H9 (cell line): ENCODE results near the gene HLTF. TPM values are rescaled to one million over a fixed set of nuclear protein-coding genes. Genes with fewer than 3 reads are reported as not detected.

Experiments used
- DNase-seq: peaks from one replicate; pipeline ENCODE4 v3.0.0-alpha.2; 2017
- H2AFZ ChIP-seq: one replicate; pipeline ENCODE4 v1.6.1; 2013; ENCODE audit warnings: mild to moderate bottlenecking, low read length, control low read depth, moderate library complexity
- H2AK5ac ChIP-seq: 2 replicates; pipeline ENCODE4 v1.6.1; 2013; ENCODE audit warnings: low read length, control low read depth, mixed read lengths; ENCODE audit not compliant: insufficient read length
- H2BK120ac ChIP-seq: one replicate; pipeline ENCODE4 v1.6.1; 2013; ENCODE audit warnings: low read depth, mild to moderate bottlenecking, low read length, control low read depth, inconsistent platforms; ENCODE audit not compliant: poor library complexity, severe bottlenecking
- H2BK12ac ChIP-seq: 2 replicates; pipeline ENCODE4 v1.6.1; 2013; ENCODE audit warnings: low read length, control low read depth, mixed read lengths, low read depth; ENCODE audit not compliant: insufficient read length
- H2BK15ac ChIP-seq: 2 replicates; pipeline ENCODE4 v1.6.1; 2013; ENCODE audit warnings: low read depth, low read length, control low read depth
- H2BK20ac ChIP-seq: one replicate; pipeline ENCODE4 v1.6.1; 2013; ENCODE audit warnings: low read depth, mild to moderate bottlenecking, low read length, control low read depth, inconsistent platforms; ENCODE audit not compliant: poor library complexity, severe bottlenecking
- H2BK5ac ChIP-seq: 2 replicates; pipeline ENCODE4 v1.6.1; 2013; ENCODE audit warnings: low read length, control low read depth, mixed read lengths; ENCODE audit not compliant: insufficient read length
- H3K14ac ChIP-seq: 2 replicates; pipeline ENCODE4 v1.6.1; 2013; ENCODE audit warnings: low read length, control low read depth; ENCODE audit not compliant: insufficient read depth
- H3K18ac ChIP-seq: 2 replicates; pipeline ENCODE4 v1.6.1; 2013; ENCODE audit warnings: low read depth, mild to moderate bottlenecking, mixed read lengths, low read length, control low read depth; ENCODE audit not compliant: insufficient read length
- H3K23ac ChIP-seq: 2 replicates; pipeline ENCODE4 v1.6.1; 2013; ENCODE audit warnings: low read length, control low read depth, mixed read lengths, low read depth; ENCODE audit not compliant: insufficient read length
- H3K23me2 ChIP-seq: 2 replicates; pipeline ENCODE4 v1.6.1; 2013; ENCODE audit warnings: low read depth, mild to moderate bottlenecking, mixed read lengths, low read length, control low read depth; ENCODE audit not compliant: insufficient read length, poor library complexity, severe bottlenecking
- H3K27ac ChIP-seq: 2 replicates; pipeline ENCODE4 v1.5.1; 2013; ENCODE audit warnings: low read length, control low read depth, mixed read lengths, low read depth; ENCODE audit not compliant: insufficient read length
- H3K27me3 ChIP-seq: 2 replicates; pipeline ENCODE4 v1.6.1; 2013; ENCODE audit warnings: low read length, control low read depth, inconsistent platforms; ENCODE audit not compliant: insufficient read depth
- H3K4ac ChIP-seq: 2 replicates; pipeline ENCODE4 v1.6.1; 2013; ENCODE audit warnings: low read depth, mild to moderate bottlenecking, control low read depth, inconsistent platforms, low read length, moderate library complexity
- H3K4me1 ChIP-seq: 2 replicates; pipeline ENCODE4 v1.6.1; 2013; ENCODE audit warnings: low read length, control low read depth, inconsistent platforms; ENCODE audit not compliant: insufficient read depth
- H3K4me2 ChIP-seq: 2 replicates; pipeline ENCODE4 v1.6.1; 2013; ENCODE audit warnings: low read length, control low read depth, mixed read lengths; ENCODE audit not compliant: insufficient read length, insufficient read depth
- H3K56ac ChIP-seq: 2 replicates; pipeline ENCODE4 v1.6.1; 2013; ENCODE audit warnings: low read depth, mild to moderate bottlenecking, mixed read lengths, low read length, control low read depth; ENCODE audit not compliant: insufficient read length
- H3K79me1 ChIP-seq: 2 replicates; pipeline ENCODE4 v1.6.1; 2013; ENCODE audit warnings: low read depth, mild to moderate bottlenecking, moderate library complexity, low read length, control low read depth, inconsistent platforms; ENCODE audit not compliant: insufficient read depth, poor library complexity, severe bottlenecking
- H3K79me2 ChIP-seq: 2 replicates; pipeline ENCODE4 v1.6.1; 2013; ENCODE audit warnings: low read length, control low read depth, inconsistent platforms; ENCODE audit not compliant: insufficient read depth
- H3K9ac ChIP-seq: 2 replicates; pipeline ENCODE4 v1.6.1; 2013; ENCODE audit warnings: low read length, control low read depth, mixed read lengths; ENCODE audit not compliant: insufficient read length; ENCODE audit errors: extremely low read depth
- H3K9me3 ChIP-seq: one replicate; pipeline ENCODE4 v1.6.1; 2013; ENCODE audit warnings: low read depth, low read length, inconsistent platforms; ENCODE audit not compliant: control insufficient read depth
- H3T11ph ChIP-seq: one replicate; pipeline ENCODE4 v1.6.1; 2013; ENCODE audit warnings: mild to moderate bottlenecking, low read length, control low read depth, inconsistent platforms
- H4K20me1 ChIP-seq: one replicate; pipeline ENCODE4 v1.6.1; 2013; ENCODE audit not compliant: control insufficient read depth, insufficient read length, insufficient read depth
- H4K5ac ChIP-seq: 2 replicates; pipeline ENCODE4 v1.6.1; 2013; ENCODE audit warnings: low read depth, mild to moderate bottlenecking, mixed read lengths, low read length, control low read depth; ENCODE audit not compliant: insufficient read length
- H4K8ac ChIP-seq: replicated peaks from 2 replicates; pipeline ENCODE4 v1.6.1; 2013; ENCODE audit warnings: low read length, control low read depth, mixed read lengths, low read depth; ENCODE audit not compliant: insufficient read length
- H4K91ac ChIP-seq: 2 replicates; pipeline ENCODE4 v1.6.1; 2013; ENCODE audit warnings: low read depth, mild to moderate bottlenecking, moderate library complexity, mixed read lengths, low read length, control low read depth; ENCODE audit not compliant: insufficient read length
- H3K27ac Mint-ChIP-seq, 3 experiments: 2 replicates in 2 of 3; 3 replicates in 1 of 3; pipeline ENCODE4 v1.8.0; 2020 to 2021; ENCODE audit warnings: mixed read lengths in 3 of 3, mild to moderate bottlenecking in 1 of 3, moderate library complexity in 1 of 3
- H3K27me3 Mint-ChIP-seq: 2 replicates; pipeline ENCODE4 v1.8.0; 2021; ENCODE audit warnings: low read depth, mild to moderate bottlenecking, moderate library complexity, mixed read lengths
- H3K36me3 Mint-ChIP-seq, 3 experiments: 2 replicates in 2 of 3; 3 replicates in 1 of 3; pipeline ENCODE4 v1.8.0; 2020 to 2021; ENCODE audit warnings: low read depth in 3 of 3, mixed read lengths in 3 of 3; ENCODE audit not compliant: insufficient read depth in 1 of 3
- H3K4me1 Mint-ChIP-seq, 2 experiments: 2 replicates each; pipeline ENCODE4 v1.8.0; 2020; ENCODE audit warnings: mixed read lengths in 2 of 2
- H3K4me3 Mint-ChIP-seq, 2 experiments: 2 replicates in 1 of 2; 3 replicates in 1 of 2; pipeline ENCODE4 v1.8.0; 2020 to 2021; ENCODE audit warnings: mild to moderate bottlenecking in 2 of 2, mixed read lengths in 2 of 2, moderate library complexity in 1 of 2
- H3K9me3 Mint-ChIP-seq, 2 experiments: 2 replicates in 1 of 2; 3 replicates in 1 of 2; pipeline ENCODE4 v1.8.0; 2020; ENCODE audit warnings: mild to moderate bottlenecking in 2 of 2, mixed read lengths in 2 of 2, moderate library complexity in 1 of 2
- CTCF ChIP-seq: fragments of 200-600 bp; sonication (generic); conservative IDR thresholded peaks from 3 replicates; pipeline ENCODE4 v1.8.0; 2021; ENCODE audit warnings: antibody characterized with exemption, mild to moderate bottlenecking
- WGBS: extraction: QIAGEN DNeasy Blood & Tissue Kit; methylation state at CpG from one replicate; pipeline ENCODE4 v1.1.7; 2013; ENCODE audit warnings: missing lambda C conversion rate, low lambda C conversion rate, mixed read lengths; ENCODE audit not compliant: insufficient read length; ENCODE audit errors: extremely low coverage; 5-methylcytosine and 5-hydroxymethylcytosine counted together
- total RNA-seq: library from RNA; stranded (reverse); gene quantifications from 2 replicates; pipeline ENCODE4 v1.2.1, GENCODE V29; 2021

The HLTF gene
- total RNA-seq, 1 experiment from 2014 or later: 41.5 TPM

- Histone ChIP-seq H3K9me3 (no peaks in the 10 kb centered on the region), H3K4me1 (no peaks in the 10 kb centered on the region; the same call in 1 of the 2 replicates), H3K56ac (no peak overlapping the region), H2BK15ac (no peak overlapping the region), H3K18ac (no peak overlapping the region), H2AK5ac (no peak overlapping the region), H3K4me2 (no peak overlapping the region), H3K79me1 (peaks cover 3% of the 10 kb centered on the region), H3K27me3 (no peaks in the 10 kb centered on the region; the same call in 1 of the 2 replicates), H3K23ac (no peak overlapping the region), H3K79me2 (no peaks in the 10 kb centered on the region), H3T11ph (no peak overlapping the region), H3K4ac (no peak overlapping the region), H3K9ac (no peak overlapping the region), H2BK120ac (no peak overlapping the region), H4K20me1 (no peaks in the 10 kb centered on the region), H2BK12ac (no peak overlapping the region), H3K27ac (no peak overlapping the region), H3K14ac (no peak overlapping the region), H4K5ac (no peak overlapping the region), H2AFZ (no peak overlapping the region), H3K23me2 (peaks cover 5% of the 10 kb centered on the region), H2BK20ac (no peak overlapping the region), H4K8ac (no peak overlapping the region), H2BK5ac (no peak overlapping the region), H4K91ac (no peak overlapping the region)
- Mint-ChIP-seq H3K36me3 (peaks cover 12 to 28% (median 16%) of the 10 kb centered on the region in 3 experiments), H3K4me3 (no peak overlapping the region), H3K27ac (no peak overlapping the region), H3K27me3 (peaks cover 38% of the 10 kb centered on the region), H3K4me1 (peaks cover 12 to 14% of the 10 kb centered on the region in 2 experiments), H3K9me3 (peaks cover 0 to 3% of the 10 kb centered on the region in 2 experiments; a peak in 2 of 5 replicates)
- DNase-seq: no peak
- WGBS: no CpG with 5 or more reads among the region's 15 CpGs
- no peak for TF ChIP-seq CTCF
These were observed 875 bp upstream of the HLTF start for GRCh38 chr3:149087208-149087607.
